Psoas muscle (tissue), 8 donors: ENCODE results near the gene ZC3H4. TPM values are rescaled to one million over a fixed set of nuclear protein-coding genes. Genes with fewer than 3 reads are reported as not detected.
A peak's percentile ranks its signal among the peaks of the same experiment; 100 is the strongest.

ENCODE experiments used
- ATAC-seq, 4 donors: fragments of 200-7000 bp; cut with Tn5 transposase; one replicate each; pipeline ENCODE4 v1.9.1; 2020; ENCODE audit warnings: moderate library complexity in 3 of 4, mild to moderate bottlenecking in 2 of 4
- DNase-seq, 2 donors: peaks; one replicate each; pipeline ENCODE4 v3.0.0-alpha.2; 2020
- H3K27ac ChIP-seq: fragments of 200-600 bp; one replicate; pipeline ENCODE4 v1.8.0; 2022
- H3K27me3 ChIP-seq, 3 donors: fragments of 200-600 bp in 1 of 3; one replicate each; pipeline versions ENCODE4 v1.6.1 to v1.8.0; 2013 to 2022; ENCODE audit warnings: low read length in 2 of 3, mild to moderate bottlenecking in 2 of 3, moderate library complexity in 1 of 3; ENCODE audit not compliant: insufficient read depth in 3 of 3
- H3K36me3 ChIP-seq, 2 donors: fragments of 200-600 bp in 1 of 2; one replicate each; pipeline versions ENCODE4 v1.6.1 to v1.8.0; 2013 to 2022; ENCODE audit warnings: low read depth in 1 of 2, mild to moderate bottlenecking in 1 of 2, moderate library complexity in 1 of 2; ENCODE audit not compliant: insufficient read depth in 1 of 2
- H3K4me1 ChIP-seq: fragments of 200-600 bp; one replicate; pipeline ENCODE4 v1.8.0; 2022
- H3K4me3 ChIP-seq: fragments of 200-600 bp; one replicate; pipeline ENCODE4 v1.8.0; 2022; ENCODE audit warnings: mild to moderate bottlenecking
- H3K9me3 ChIP-seq: fragments of 200-600 bp; one replicate; pipeline ENCODE4 v1.8.0; 2022
- CTCF ChIP-seq: fragments of 200-600 bp; IDR thresholded peaks from one replicate; pipeline ENCODE4 v1.8.0; 2022; ENCODE audit warnings: antibody characterized with exemption
- WGBS, 3 donors: extraction: QIAGEN DNeasy Blood & Tissue Kit; methylation state at CpG; one replicate each; pipeline versions ENCODE4 v1.1.6 to v1.1.7; 2013; 5-methylcytosine and 5-hydroxymethylcytosine counted together
- intact Hi-C, 2 donors: fragments of 100-400 bp; cut with DNase I; formaldehyde crosslinking; loops; one replicate each; pipeline versions ENCODE4 v1.11.0 to v1.14.2; 2022
- polyA plus RNA-seq, 3 donors: library from polyadenylated mRNA; stranded (reverse); fragments of 200-250 nt; gene quantifications; one replicate each; pipeline ENCODE4 v1.2.3, GENCODE V29; 2013
- total RNA-seq, 4 donors: library from RNA; stranded (reverse); fragmentation: NEBNext Ultra II Directional in 2 of 4; extraction: Animal tissue kit (Norgen Biotek cat#: 25700) in 2 of 4; gene quantifications; one replicate each; pipeline versions ENCODE4 v1.2.1 to v1.2.4, GENCODE V29; 2021 to 2023
- donor health status: healthy with polysubstance abuse.
- donor health status: DM: no; HTN: no; CAD: no; lungs with moderate emphysema.
- donor health status: Bipolar disorder and iron deficiency.
- donor health status: healthy.
- donor health status: DM: yes; HTN: yes; CAD: no.
- donor health status: DM: no; HTN: no; CAD: no.
- donor health status: DM: no; HTN: no; CAD: no.
- donor health status: DM: yes; HTN: yes; CAD: no.

Gene ZC3H4
- total and polyA plus RNA-seq, 7 donors: 4.4 to 35.8 (median 24.3) TPM

- no peak overlapping the region for H3K27ac ChIP-seq
- H3K36me3 ChIP-seq: no peaks in the 10 kb centered on the region
- no peak for TF ChIP-seq CTCF
- H3K9me3 ChIP-seq: no peaks in the 10 kb centered on the region
- peak in 1 of 2 donors; percentile 8 for DNase-seq
- 86 to 93% (median 91%) methylated on average over 5 to 6 of the region's 6 CpGs for WGBS, 3 donors
- intact Hi-C loops: loop anchor here in 1 of 2 donors (5.0 kb wide), 1 partner anchor 83 kb away; no protein-coding TSS in a partner anchor
- no peak for ATAC-seq
- H3K4me1 ChIP-seq: peaks cover 3% of the 10 kb centered on the region
- H3K27me3 ChIP-seq: no peaks in the 10 kb centered on the region
- no peak overlapping the region for H3K4me3 ChIP-seq
Observed at GRCh38 chr19:47120470-47121067, 7.0 kb upstream of the ZC3H4 start.

DNA sequence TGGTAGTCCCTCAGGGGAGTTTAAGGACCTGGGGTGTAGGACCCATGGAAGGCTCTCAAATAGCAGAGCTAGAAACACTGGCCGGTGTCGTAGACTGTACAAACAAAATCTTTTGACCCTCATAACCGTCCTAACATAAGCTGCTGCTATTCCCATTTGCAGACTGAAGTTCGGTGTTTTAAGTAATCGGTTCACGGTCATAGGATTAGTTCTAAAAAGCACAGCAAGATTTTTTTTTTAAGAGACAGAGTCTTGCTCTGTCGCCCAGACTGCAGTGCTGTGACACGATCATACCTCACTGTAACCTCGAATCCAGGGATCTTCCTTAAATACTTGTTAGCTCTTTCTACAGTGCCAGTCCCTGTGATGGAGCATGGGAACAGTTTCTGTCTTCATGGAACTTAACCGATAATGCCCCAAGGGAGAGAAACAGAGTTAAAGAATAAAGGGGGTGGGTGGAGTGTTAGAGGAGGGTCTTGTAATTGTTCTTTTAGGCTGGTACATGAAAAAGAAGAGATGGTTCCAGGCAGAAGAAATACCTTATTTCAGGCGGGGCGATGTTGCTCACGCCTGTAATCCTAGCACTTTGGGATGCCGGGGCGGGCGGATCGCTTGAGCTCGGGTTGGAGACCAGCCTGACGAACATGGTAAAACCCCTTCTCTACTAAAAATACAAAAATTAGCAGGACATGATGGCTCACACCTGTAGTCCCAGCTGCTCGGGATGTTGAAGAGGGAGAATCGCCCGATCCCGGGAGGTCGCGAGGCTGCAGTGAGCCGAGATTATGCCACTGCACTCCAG is 475 bp upstream of the ZC3H4 start:
- WGBS, 3 donors: 19 to 26% (median 20%) methylated on average over 26 of the region's 26 CpGs
- Histone ChIP-seq H3K4me1 (peaks cover 17% of the 10 kb centered on the region), H3K36me3 (no peaks in the 10 kb centered on the region), H3K27me3 (no peaks in the 10 kb centered on the region), H3K4me3 (peak overlapping the region; percentile 97), H3K9me3 (no peaks in the 10 kb centered on the region), H3K27ac (peak overlapping the region; percentile 100)
- ATAC-seq (no peak), DNase-seq (no peak)
- intact Hi-C loops: no loop called here
- TF ChIP-seq CTCF: no peak

GRCh38 chr19:47112166-47112996 is 1.2 kb downstream of the ZC3H4 start:
- peak; percentile 42 to 59 (median 50) for ATAC-seq
- intact Hi-C loops: no loop called here
- H3K4me1 ChIP-seq: peaks cover 33% of the 10 kb centered on the region

More at GRCh38 chr19:47112166-47112996, 1.2 kb downstream of the ZC3H4 start:
- no peak for TF ChIP-seq CTCF
- DNase-seq: peak; percentile 85 to 94
- Histone ChIP-seq H3K36me3 (no peaks in the 10 kb centered on the region), H3K4me3 (peak overlapping the region; percentile 97), H3K27ac (peak overlapping the region; percentile 100), H3K9me3 (no peaks in the 10 kb centered on the region), H3K27me3 (no peaks in the 10 kb centered on the region)
- WGBS, 3 donors: 0 to 1% (median 1%) methylated on average over 46 to 81 of the region's 85 CpGs
